H9 (cell line): ENCODE results near the gene COMMD1. TPM values are rescaled to one million over a fixed set of nuclear protein-coding genes. Genes with fewer than 3 reads are reported as not detected.

Experiments used
- DNase-seq: peaks from one replicate; pipeline ENCODE4 v3.0.0-alpha.2; 2017
- H2AFZ ChIP-seq: one replicate; pipeline ENCODE4 v1.6.1; 2013; ENCODE audit warnings: mild to moderate bottlenecking, low read length, control low read depth, moderate library complexity
- H2AK5ac ChIP-seq: 2 replicates; pipeline ENCODE4 v1.6.1; 2013; ENCODE audit warnings: low read length, control low read depth, mixed read lengths; ENCODE audit not compliant: insufficient read length
- H2BK120ac ChIP-seq: one replicate; pipeline ENCODE4 v1.6.1; 2013; ENCODE audit warnings: low read depth, mild to moderate bottlenecking, low read length, control low read depth, inconsistent platforms; ENCODE audit not compliant: poor library complexity, severe bottlenecking
- H2BK12ac ChIP-seq: 2 replicates; pipeline ENCODE4 v1.6.1; 2013; ENCODE audit warnings: low read length, control low read depth, mixed read lengths, low read depth; ENCODE audit not compliant: insufficient read length
- H2BK15ac ChIP-seq: 2 replicates; pipeline ENCODE4 v1.6.1; 2013; ENCODE audit warnings: low read depth, low read length, control low read depth
- H2BK20ac ChIP-seq: one replicate; pipeline ENCODE4 v1.6.1; 2013; ENCODE audit warnings: low read depth, mild to moderate bottlenecking, low read length, control low read depth, inconsistent platforms; ENCODE audit not compliant: poor library complexity, severe bottlenecking
- H2BK5ac ChIP-seq: 2 replicates; pipeline ENCODE4 v1.6.1; 2013; ENCODE audit warnings: low read length, control low read depth, mixed read lengths; ENCODE audit not compliant: insufficient read length
- H3K14ac ChIP-seq: 2 replicates; pipeline ENCODE4 v1.6.1; 2013; ENCODE audit warnings: low read length, control low read depth; ENCODE audit not compliant: insufficient read depth
- H3K18ac ChIP-seq: 2 replicates; pipeline ENCODE4 v1.6.1; 2013; ENCODE audit warnings: low read depth, mild to moderate bottlenecking, mixed read lengths, low read length, control low read depth; ENCODE audit not compliant: insufficient read length
- H3K23ac ChIP-seq: 2 replicates; pipeline ENCODE4 v1.6.1; 2013; ENCODE audit warnings: low read length, control low read depth, mixed read lengths, low read depth; ENCODE audit not compliant: insufficient read length
- H3K23me2 ChIP-seq: 2 replicates; pipeline ENCODE4 v1.6.1; 2013; ENCODE audit warnings: low read depth, mild to moderate bottlenecking, mixed read lengths, low read length, control low read depth; ENCODE audit not compliant: insufficient read length, poor library complexity, severe bottlenecking
- H3K27ac ChIP-seq: 2 replicates; pipeline ENCODE4 v1.5.1; 2013; ENCODE audit warnings: low read length, control low read depth, mixed read lengths, low read depth; ENCODE audit not compliant: insufficient read length
- H3K27me3 ChIP-seq: 2 replicates; pipeline ENCODE4 v1.6.1; 2013; ENCODE audit warnings: low read length, control low read depth, inconsistent platforms; ENCODE audit not compliant: insufficient read depth
- H3K4ac ChIP-seq: 2 replicates; pipeline ENCODE4 v1.6.1; 2013; ENCODE audit warnings: low read depth, mild to moderate bottlenecking, control low read depth, inconsistent platforms, low read length, moderate library complexity
- H3K4me1 ChIP-seq: 2 replicates; pipeline ENCODE4 v1.6.1; 2013; ENCODE audit warnings: low read length, control low read depth, inconsistent platforms; ENCODE audit not compliant: insufficient read depth
- H3K4me2 ChIP-seq: 2 replicates; pipeline ENCODE4 v1.6.1; 2013; ENCODE audit warnings: low read length, control low read depth, mixed read lengths; ENCODE audit not compliant: insufficient read length, insufficient read depth
- H3K56ac ChIP-seq: 2 replicates; pipeline ENCODE4 v1.6.1; 2013; ENCODE audit warnings: low read depth, mild to moderate bottlenecking, mixed read lengths, low read length, control low read depth; ENCODE audit not compliant: insufficient read length
- H3K79me1 ChIP-seq: 2 replicates; pipeline ENCODE4 v1.6.1; 2013; ENCODE audit warnings: low read depth, mild to moderate bottlenecking, moderate library complexity, low read length, control low read depth, inconsistent platforms; ENCODE audit not compliant: insufficient read depth, poor library complexity, severe bottlenecking
- H3K79me2 ChIP-seq: 2 replicates; pipeline ENCODE4 v1.6.1; 2013; ENCODE audit warnings: low read length, control low read depth, inconsistent platforms; ENCODE audit not compliant: insufficient read depth
- H3K9ac ChIP-seq: 2 replicates; pipeline ENCODE4 v1.6.1; 2013; ENCODE audit warnings: low read length, control low read depth, mixed read lengths; ENCODE audit not compliant: insufficient read length; ENCODE audit errors: extremely low read depth
- H3K9me3 ChIP-seq: one replicate; pipeline ENCODE4 v1.6.1; 2013; ENCODE audit warnings: low read depth, low read length, inconsistent platforms; ENCODE audit not compliant: control insufficient read depth
- H3T11ph ChIP-seq: one replicate; pipeline ENCODE4 v1.6.1; 2013; ENCODE audit warnings: mild to moderate bottlenecking, low read length, control low read depth, inconsistent platforms
- H4K20me1 ChIP-seq: one replicate; pipeline ENCODE4 v1.6.1; 2013; ENCODE audit not compliant: control insufficient read depth, insufficient read length, insufficient read depth
- H4K5ac ChIP-seq: 2 replicates; pipeline ENCODE4 v1.6.1; 2013; ENCODE audit warnings: low read depth, mild to moderate bottlenecking, mixed read lengths, low read length, control low read depth; ENCODE audit not compliant: insufficient read length
- H4K8ac ChIP-seq: replicated peaks from 2 replicates; pipeline ENCODE4 v1.6.1; 2013; ENCODE audit warnings: low read length, control low read depth, mixed read lengths, low read depth; ENCODE audit not compliant: insufficient read length
- H4K91ac ChIP-seq: 2 replicates; pipeline ENCODE4 v1.6.1; 2013; ENCODE audit warnings: low read depth, mild to moderate bottlenecking, moderate library complexity, mixed read lengths, low read length, control low read depth; ENCODE audit not compliant: insufficient read length
- H3K27ac Mint-ChIP-seq, 3 experiments: 2 replicates in 2 of 3; 3 replicates in 1 of 3; pipeline ENCODE4 v1.8.0; 2020 to 2021; ENCODE audit warnings: mixed read lengths in 3 of 3, mild to moderate bottlenecking in 1 of 3, moderate library complexity in 1 of 3
- H3K27me3 Mint-ChIP-seq: 2 replicates; pipeline ENCODE4 v1.8.0; 2021; ENCODE audit warnings: low read depth, mild to moderate bottlenecking, moderate library complexity, mixed read lengths
- H3K36me3 Mint-ChIP-seq, 3 experiments: 2 replicates in 2 of 3; 3 replicates in 1 of 3; pipeline ENCODE4 v1.8.0; 2020 to 2021; ENCODE audit warnings: low read depth in 3 of 3, mixed read lengths in 3 of 3; ENCODE audit not compliant: insufficient read depth in 1 of 3
- H3K4me1 Mint-ChIP-seq, 2 experiments: 2 replicates each; pipeline ENCODE4 v1.8.0; 2020; ENCODE audit warnings: mixed read lengths in 2 of 2
- H3K4me3 Mint-ChIP-seq, 2 experiments: 2 replicates in 1 of 2; 3 replicates in 1 of 2; pipeline ENCODE4 v1.8.0; 2020 to 2021; ENCODE audit warnings: mild to moderate bottlenecking in 2 of 2, mixed read lengths in 2 of 2, moderate library complexity in 1 of 2
- H3K9me3 Mint-ChIP-seq, 2 experiments: 2 replicates in 1 of 2; 3 replicates in 1 of 2; pipeline ENCODE4 v1.8.0; 2020; ENCODE audit warnings: mild to moderate bottlenecking in 2 of 2, mixed read lengths in 2 of 2, moderate library complexity in 1 of 2
- WGBS: extraction: QIAGEN DNeasy Blood & Tissue Kit; methylation state at CpG from one replicate; pipeline ENCODE4 v1.1.7; 2013; ENCODE audit warnings: missing lambda C conversion rate, low lambda C conversion rate, mixed read lengths; ENCODE audit not compliant: insufficient read length; ENCODE audit errors: extremely low coverage; 5-methylcytosine and 5-hydroxymethylcytosine counted together
- total RNA-seq: library from RNA; stranded (reverse); gene quantifications from 2 replicates; pipeline ENCODE4 v1.2.1, GENCODE V29; 2021
- TF ChIP-seq, protein P1 (sequence below): fragments of 200-600 bp; sonication (generic); conservative IDR thresholded peaks from 3 replicates; pipeline ENCODE4 v1.8.0; 2021; ENCODE audit warnings: antibody characterized with exemption, mild to moderate bottlenecking

The COMMD1 gene
- total RNA-seq, 1 experiment from 2014 or later: 31.5 TPM

DNA sequence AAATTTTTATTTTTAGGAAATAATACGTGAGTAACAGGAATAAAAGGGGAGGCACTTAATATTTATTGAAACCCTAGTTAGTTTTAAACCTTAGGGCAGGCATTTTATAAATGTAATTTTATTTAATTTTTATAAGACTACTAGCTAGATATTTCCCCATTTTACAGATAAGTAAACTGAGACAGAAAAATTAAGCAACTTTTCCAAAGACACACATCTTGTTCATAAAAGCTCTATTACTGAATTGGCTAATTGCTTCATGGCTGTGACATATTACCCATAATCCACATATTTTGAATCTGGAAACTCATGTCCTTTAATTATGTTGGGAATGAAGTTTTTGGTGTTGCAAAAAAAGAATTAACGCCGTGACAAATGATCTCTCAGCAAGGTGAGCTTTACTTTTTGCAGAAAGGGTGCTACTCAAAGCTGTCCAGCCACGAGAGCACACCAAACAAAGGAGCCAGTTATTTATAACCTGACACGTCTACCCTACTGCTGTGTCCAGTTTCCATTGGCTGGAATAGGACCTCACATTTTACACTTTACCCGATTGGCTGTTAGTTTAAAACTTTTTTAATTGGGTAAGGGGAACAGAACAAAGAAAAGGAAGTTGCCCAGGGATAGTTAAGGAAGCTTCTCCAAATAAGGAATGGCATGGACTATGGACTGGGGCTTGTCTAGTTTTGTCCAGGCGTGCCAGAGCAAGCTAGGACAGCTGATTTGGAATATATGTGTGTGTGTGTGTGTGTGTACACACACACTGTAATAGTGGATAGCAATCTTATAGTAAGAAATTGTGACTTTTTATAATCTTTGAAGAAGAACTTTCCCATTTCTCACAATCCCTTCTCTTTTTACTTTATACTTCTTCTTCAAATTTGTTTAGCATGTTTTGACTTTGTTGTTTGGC is 54.2 kb downstream of the COMMD1 start:
- H3K36me3 Mint-ChIP-seq: peaks cover 4 to 23% (median 20%) of the 10 kb centered on the region in 3 experiments; a peak in 6 of 7 replicates
- Histone ChIP-seq H2BK20ac (no peak overlapping the region), H3K4me1 (no peaks in the 10 kb centered on the region), H4K5ac (no peak overlapping the region), H3K4me2 (no peak overlapping the region), H2AFZ (no peak overlapping the region), H3K79me2 (no peaks in the 10 kb centered on the region), H3K4ac (no peak overlapping the region), H2BK15ac (no peak overlapping the region), H3K23ac (no peak overlapping the region), H4K91ac (no peak overlapping the region), H2BK12ac (no peak overlapping the region), H3K9ac (no peak overlapping the region), H2BK120ac (no peak overlapping the region), H3K14ac (no peak overlapping the region), H4K20me1 (no peaks in the 10 kb centered on the region), H3K18ac (no peak overlapping the region), H2BK5ac (no peak overlapping the region), H3K9me3 (no peaks in the 10 kb centered on the region), H2AK5ac (no peak overlapping the region), H3K56ac (no peak overlapping the region), H3K27me3 (no peaks in the 10 kb centered on the region), H3K79me1 (no peaks in the 10 kb centered on the region), H4K8ac (no peak overlapping the region), H3K23me2 (no peaks in the 10 kb centered on the region), H3K27ac (no peak overlapping the region), H3T11ph (no peak overlapping the region)
- H3K4me3 Mint-ChIP-seq: no peak overlapping the region
- peaks cover 10 to 20% of the 10 kb centered on the region in 2 experiments for H3K4me1 Mint-ChIP-seq
- H3K27me3 Mint-ChIP-seq: no peaks in the 10 kb centered on the region
- peak overlapping the region in 2 of 3 experiments; percentile 4 to 29; a peak in 3 of 7 replicates for H3K27ac Mint-ChIP-seq
- H3K9me3 Mint-ChIP-seq: peaks cover 0 to 7% of the 10 kb centered on the region in 2 experiments; a peak in 2 of 5 replicates
- DNase-seq: no peak
- 100% methylated on average over 1 of the region's 7 CpGs for WGBS
- TF ChIP-seq, protein P1, sequence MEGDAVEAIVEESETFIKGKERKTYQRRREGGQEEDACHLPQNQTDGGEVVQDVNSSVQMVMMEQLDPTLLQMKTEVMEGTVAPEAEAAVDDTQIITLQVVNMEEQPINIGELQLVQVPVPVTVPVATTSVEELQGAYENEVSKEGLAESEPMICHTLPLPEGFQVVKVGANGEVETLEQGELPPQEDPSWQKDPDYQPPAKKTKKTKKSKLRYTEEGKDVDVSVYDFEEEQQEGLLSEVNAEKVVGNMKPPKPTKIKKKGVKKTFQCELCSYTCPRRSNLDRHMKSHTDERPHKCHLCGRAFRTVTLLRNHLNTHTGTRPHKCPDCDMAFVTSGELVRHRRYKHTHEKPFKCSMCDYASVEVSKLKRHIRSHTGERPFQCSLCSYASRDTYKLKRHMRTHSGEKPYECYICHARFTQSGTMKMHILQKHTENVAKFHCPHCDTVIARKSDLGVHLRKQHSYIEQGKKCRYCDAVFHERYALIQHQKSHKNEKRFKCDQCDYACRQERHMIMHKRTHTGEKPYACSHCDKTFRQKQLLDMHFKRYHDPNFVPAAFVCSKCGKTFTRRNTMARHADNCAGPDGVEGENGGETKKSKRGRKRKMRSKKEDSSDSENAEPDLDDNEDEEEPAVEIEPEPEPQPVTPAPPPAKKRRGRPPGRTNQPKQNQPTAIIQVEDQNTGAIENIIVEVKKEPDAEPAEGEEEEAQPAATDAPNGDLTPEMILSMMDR: no peak
